Left lung (tissue), 10 donors: ENCODE measurements around the gene PDK2. TPM values are rescaled to one million over a fixed set of nuclear protein-coding genes. Genes with fewer than 3 reads are reported as not detected.

Source experiments
- ATAC-seq: fragments of 200-7000 bp; cut with Tn5 transposase; one replicate; pipeline ENCODE4 v1.9.1; 2020; ENCODE audit warnings: moderate library complexity
- DNase-seq, 4 donors: peaks; one replicate each; pipeline ENCODE4 v3.0.0-alpha.2; 2013 to 2020
- H3K27ac ChIP-seq, 2 donors: fragments of 200-600 bp; sonication (generic) in 1 of 2; one replicate each; pipeline versions ENCODE4 v1.5.0 to v1.8.0; 2020 to 2021
- H3K27me3 ChIP-seq, 2 donors: fragments of 200-600 bp; sonication (generic) in 1 of 2; one replicate each; pipeline versions ENCODE4 v1.5.0 to v1.8.0; 2020 to 2021
- H3K36me3 ChIP-seq, 2 donors: fragments of 200-600 bp; sonication (generic) in 1 of 2; one replicate each; pipeline versions ENCODE4 v1.5.0 to v1.8.0; 2020 to 2021
- H3K4me1 ChIP-seq, 2 donors: fragments of 200-600 bp; one replicate each; pipeline ENCODE4 v1.8.0; 2021
- H3K4me3 ChIP-seq, 2 donors: fragments of 200-600 bp; sonication (generic) in 1 of 2; one replicate each; pipeline versions ENCODE4 v1.5.0 to v1.8.0; 2020 to 2021; ENCODE audit warnings: mild to moderate bottlenecking in 1 of 2
- H3K9me3 ChIP-seq, 2 donors: fragments of 200-600 bp; sonication (generic) in 1 of 2; one replicate each; pipeline versions ENCODE4 v1.5.0 to v1.8.0; 2020 to 2021
- CTCF ChIP-seq, 2 donors: fragments of 200-600 bp; sonication (generic) in 1 of 2; IDR thresholded peaks; one replicate each; pipeline versions ENCODE4 v1.5.0 to v1.8.0; 2021; ENCODE audit warnings: antibody characterized with exemption in 2 of 2
- intact Hi-C, 2 donors: fragments of 100-400 bp; cut with DNase I; formaldehyde crosslinking; loops; one replicate each; pipeline versions ENCODE4 v1.11.2 to v1.14.2; 2022
- polyA plus RNA-seq, 6 donors: library from polyadenylated mRNA; unstranded; fragments of 120-200 nt; gene quantifications; one replicate each; pipeline ENCODE4 v1.2.1, GENCODE V29; 2013; ENCODE audit not compliant: insufficient read length in 6 of 6
- total RNA-seq, 2 donors: library from RNA; stranded (reverse); fragmentation: NEBNext Ultra II Directional; extraction: Animal tissue kit (Norgen Biotek cat#: 25700); gene quantifications; one replicate each; pipeline ENCODE4 v1.2.1, GENCODE V29; 2021
- donor health status: DM: no; HTN: yes; CAD: no.
- donor health status: DM: no; HTN: no; CAD: no.

PDK2 gene
- total and polyA plus RNA-seq, 8 donors, result 20.7 to 83.8 (median 67.4) TPM

DNA sequence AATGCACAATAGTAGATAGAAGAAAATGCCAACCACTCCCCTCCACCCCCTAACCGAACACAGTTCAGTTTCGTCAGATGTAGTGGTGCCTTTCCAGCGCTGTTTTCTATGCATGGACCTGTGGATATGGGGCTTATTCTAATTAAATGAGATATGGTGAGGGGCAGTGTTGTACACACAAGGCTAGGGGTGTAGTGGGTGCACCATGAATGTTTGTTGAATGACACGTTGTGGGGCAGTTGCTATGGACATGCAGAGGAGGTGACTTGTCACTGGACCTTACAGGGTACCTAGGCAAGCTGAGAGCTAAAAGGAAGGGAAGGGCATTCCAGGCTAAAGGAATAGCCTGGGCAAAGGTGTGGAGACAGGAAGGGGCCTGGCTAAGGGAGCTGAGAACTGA lies 3.4 kb downstream of the PDK2 start:
- Histone ChIP-seq H3K4me1 (peaks cover 5 to 34% of the 10 kb centered on the region in 2 donors), H3K4me3 (no peak overlapping the region), H3K9me3 (no peaks in the 10 kb centered on the region), H3K36me3 (peaks cover 0 to 12% of the 10 kb centered on the region in 2 donors), H3K27me3 (no peaks in the 10 kb centered on the region), H3K27ac (no peak overlapping the region)
- intact Hi-C loops, result no loop called here
- ATAC-seq (no peak), DNase-seq (no peak)
- no peak for TF ChIP-seq CTCF (IDR thresholded peaks at IDR 0.05)

- peaks cover 0 to 12% of the 10 kb centered on the region in 2 donors for H3K36me3 ChIP-seq
- intact Hi-C loops, result no loop called here
- ATAC-seq, result no peak
- no peak overlapping the region for H3K4me3 ChIP-seq
- TF ChIP-seq CTCF (IDR thresholded peaks at IDR 0.05), result no peak
- peaks cover 5 to 32% of the 10 kb centered on the region in 2 donors for H3K4me1 ChIP-seq
- DNase-seq, result no peak
- H3K9me3 ChIP-seq, result no peaks in the 10 kb centered on the region
- no peak overlapping the region for H3K27ac ChIP-seq
- H3K27me3 ChIP-seq, result no peaks in the 10 kb centered on the region
These were observed 3.9 kb downstream of the PDK2 start for GRCh38 chr17:50099003-50099402.

GRCh38 chr17:50100480-50100883 lies 5.3 kb downstream of the PDK2 start:
- H3K9me3 ChIP-seq, result no peaks in the 10 kb centered on the region
- no peaks in the 10 kb centered on the region for H3K27me3 ChIP-seq
- DNase-seq (no peak), ATAC-seq (no peak)
- H3K4me1 ChIP-seq, result peaks cover 5 to 22% of the 10 kb centered on the region in 2 donors
- H3K36me3 ChIP-seq, result peaks cover 0 to 17% of the 10 kb centered on the region in 2 donors
- intact Hi-C loops, result no loop called here
- H3K27ac ChIP-seq, result no peak overlapping the region
- TF ChIP-seq CTCF (IDR thresholded peaks at IDR 0.05), result no peak
- no peak overlapping the region for H3K4me3 ChIP-seq

GRCh38 chr17:50100921-50101345 lies 5.8 kb downstream of the PDK2 start:
- Histone ChIP-seq H3K36me3 (peaks cover 0 to 21% of the 10 kb centered on the region in 2 donors), H3K27me3 (no peaks in the 10 kb centered on the region), H3K4me1 (peaks cover 4 to 17% of the 10 kb centered on the region in 2 donors), H3K27ac (no peak overlapping the region), H3K4me3 (no peak overlapping the region), H3K9me3 (no peaks in the 10 kb centered on the region)
- ATAC-seq (peak; percentile 8), DNase-seq (peak in 1 of 4 donors; percentile 32)
- intact Hi-C loops, result no loop called here
- no peak for TF ChIP-seq CTCF (IDR thresholded peaks at IDR 0.05)

DNA sequence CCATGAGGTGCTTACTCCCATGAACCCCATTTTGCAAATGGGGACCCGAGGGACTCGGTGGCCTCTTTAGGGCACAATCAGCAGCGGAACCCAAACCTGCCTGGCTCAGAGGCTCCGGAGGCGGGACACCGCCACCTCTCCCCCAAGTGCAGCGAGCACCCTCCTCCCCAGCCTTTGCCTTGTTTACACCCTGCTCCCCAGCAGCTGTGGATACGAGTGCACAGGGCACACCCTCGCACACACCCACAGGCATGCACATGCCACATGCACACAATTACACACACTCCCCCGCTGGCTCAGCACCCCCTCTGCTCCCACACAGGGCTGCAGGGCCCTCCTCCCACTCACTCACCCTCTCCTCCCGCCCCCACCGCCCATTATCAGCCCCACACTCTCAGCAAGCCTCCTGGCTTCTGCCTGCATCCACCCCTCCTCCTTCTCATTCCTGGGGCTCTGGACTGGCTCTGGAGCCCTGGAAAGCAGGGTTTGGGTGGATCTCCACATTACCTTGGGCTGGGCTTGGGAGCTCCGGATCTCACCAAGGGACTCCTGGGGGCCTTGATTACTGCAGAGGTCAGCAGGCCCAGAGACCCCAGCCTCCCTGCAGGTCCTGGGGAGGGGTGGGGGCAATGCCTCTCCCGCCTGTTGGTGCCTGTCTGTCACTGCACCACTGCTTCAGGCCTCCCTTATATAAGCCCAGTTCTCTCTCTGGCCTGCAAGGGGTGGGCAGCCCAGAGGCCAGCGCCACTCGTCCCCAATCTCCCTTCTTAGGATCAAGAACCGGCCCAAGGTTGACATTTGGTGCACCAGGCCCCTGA lies 6.4 kb downstream of the PDK2 start:
- ATAC-seq (peak; percentile 69), DNase-seq (peak in 2 of 4 donors; percentile 42 to 61)
- intact Hi-C loops, result no loop called here
- Histone ChIP-seq H3K36me3 (peaks cover 0 to 24% of the 10 kb centered on the region in 2 donors), H3K9me3 (no peaks in the 10 kb centered on the region), H3K4me1 (peaks cover 0 to 13% of the 10 kb centered on the region in 2 donors), H3K27ac (peak overlapping the region; percentile 33 to 61), H3K27me3 (no peaks in the 10 kb centered on the region), H3K4me3 (no peak overlapping the region)
- TF ChIP-seq CTCF (IDR thresholded peaks at IDR 0.05), result no peak
